HG03095 (cell line): Measurements from ENCODE around the gene SLC37A1.
A peak's percentile ranks its signal among the peaks of the same experiment; 100 is the strongest.

Experiments used
- ATAC-seq: cut with Tn5 transposase; IDR thresholded peaks from one replicate; pipeline ENCODE4 v1.9.1; 2021; ENCODE audit warnings: moderate library complexity; ENCODE audit not compliant: unreplicated experiment

SLC37A1 gene

DNA sequence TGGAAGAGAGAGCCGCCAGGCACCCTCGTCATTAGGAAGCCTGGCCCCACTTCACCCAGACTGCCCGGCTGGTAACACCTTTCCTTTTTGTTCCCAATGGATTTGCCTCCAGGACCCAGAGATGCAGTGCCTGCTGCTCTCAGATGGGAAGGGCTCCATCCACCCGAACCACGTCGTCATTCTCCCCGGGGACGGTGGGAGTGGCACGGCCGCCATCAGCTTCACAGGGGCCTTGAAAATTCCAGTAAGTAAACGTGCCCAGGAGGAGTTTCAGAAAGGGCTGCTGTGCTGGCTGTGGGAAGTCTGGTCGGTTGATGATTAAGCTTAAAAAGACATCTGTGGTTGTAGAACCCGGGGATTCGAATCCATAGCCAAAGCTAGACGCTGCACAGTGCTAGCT, 45.2 kb downstream of the SLC37A1 start:
- no peak for ATAC-seq

DNA sequence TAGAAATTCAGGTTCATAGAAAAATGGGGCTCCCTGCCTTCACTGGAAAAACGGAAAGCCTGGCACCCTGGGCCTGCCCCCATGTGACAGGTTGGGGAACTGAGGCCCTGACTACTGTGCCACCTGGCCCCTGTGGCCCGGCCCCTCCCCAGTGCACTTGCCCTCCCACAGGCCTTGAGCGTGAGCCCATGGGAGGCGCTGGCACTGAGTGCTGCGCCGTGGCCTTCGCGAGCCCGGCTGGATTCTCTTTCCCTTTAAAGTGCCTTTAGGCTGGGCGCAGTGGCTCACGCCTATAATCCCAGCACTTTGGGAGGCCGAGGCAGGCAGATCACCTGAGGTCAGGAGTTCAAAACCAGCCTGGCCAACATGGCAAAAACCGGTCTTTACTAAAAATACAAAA, 45.7 kb downstream of the SLC37A1 start:
- ATAC-seq: no peak

DNA sequence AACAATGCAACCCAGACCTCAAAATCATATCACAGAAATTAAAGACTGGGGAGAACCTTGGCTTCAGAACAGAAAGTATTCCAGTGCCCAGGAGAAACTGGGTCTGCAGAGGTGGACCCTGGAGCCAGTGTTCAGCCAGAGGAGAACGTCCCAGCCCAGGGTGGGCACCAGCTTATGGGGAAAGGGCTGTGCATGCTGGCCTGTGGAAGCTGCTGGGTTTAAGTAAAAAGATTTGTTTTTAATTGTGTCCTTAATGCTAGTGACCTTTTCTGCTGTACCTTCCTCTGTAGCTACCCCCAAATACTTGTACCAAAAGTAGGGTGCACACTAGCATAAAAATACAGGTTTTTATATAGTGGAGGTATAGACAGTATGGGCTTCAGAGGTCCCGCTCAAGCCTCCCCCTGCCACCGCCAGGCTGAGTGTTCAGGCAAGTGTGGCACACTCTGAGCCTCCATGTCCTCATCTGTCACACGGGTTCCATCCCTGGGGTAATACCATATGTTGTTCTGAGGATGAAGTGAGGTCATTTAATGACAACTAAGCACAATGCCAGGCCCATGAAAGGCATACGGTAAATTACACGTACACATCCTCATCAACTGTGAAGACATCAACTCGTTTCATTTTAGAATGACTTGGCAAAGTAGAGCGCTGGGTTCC, 47.0 kb downstream of the SLC37A1 start:
- ATAC-seq: no peak

DNA sequence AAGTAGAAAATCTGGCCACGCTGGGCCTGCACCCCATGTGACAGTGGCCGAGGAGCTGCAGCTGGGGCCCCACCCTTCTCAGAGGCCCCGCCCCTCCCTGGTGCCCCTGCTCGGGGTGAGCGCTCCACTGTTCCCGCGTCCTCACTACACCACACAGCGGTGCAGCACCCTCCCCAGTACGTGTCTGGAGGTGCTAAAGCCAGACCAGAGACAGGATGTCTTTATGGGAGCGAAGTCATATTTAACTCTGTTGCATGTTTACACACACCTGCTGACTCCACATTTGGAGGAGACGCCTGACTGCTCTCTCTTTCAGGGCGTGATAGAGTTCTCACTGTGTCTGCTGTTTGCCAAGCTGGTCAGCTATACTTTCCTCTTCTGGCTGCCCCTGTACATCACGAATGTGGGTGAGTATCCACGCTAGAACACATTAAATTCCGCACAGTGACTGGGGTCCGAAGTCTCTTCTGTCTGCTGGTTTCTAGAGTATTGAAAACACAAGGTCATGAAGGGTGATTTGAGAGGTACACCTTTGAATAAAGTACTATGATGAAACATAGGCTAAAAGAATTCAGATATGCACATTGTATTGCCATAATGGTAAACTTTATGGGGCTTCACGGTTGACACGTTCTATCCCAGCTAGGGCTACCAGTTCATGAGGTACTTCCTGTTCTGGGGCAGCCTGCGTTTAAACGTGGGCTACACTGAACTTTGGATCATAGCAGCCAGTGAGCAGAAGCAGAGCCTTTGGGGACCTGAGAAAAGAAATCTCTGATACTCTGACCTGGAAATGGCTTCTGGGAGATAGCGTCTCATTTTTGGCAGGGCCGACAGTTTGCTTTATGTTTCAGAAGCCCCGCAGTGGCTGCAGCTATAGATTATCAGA, 48.4 kb downstream of the SLC37A1 start:
- peak; percentile 65 for ATAC-seq

DNA sequence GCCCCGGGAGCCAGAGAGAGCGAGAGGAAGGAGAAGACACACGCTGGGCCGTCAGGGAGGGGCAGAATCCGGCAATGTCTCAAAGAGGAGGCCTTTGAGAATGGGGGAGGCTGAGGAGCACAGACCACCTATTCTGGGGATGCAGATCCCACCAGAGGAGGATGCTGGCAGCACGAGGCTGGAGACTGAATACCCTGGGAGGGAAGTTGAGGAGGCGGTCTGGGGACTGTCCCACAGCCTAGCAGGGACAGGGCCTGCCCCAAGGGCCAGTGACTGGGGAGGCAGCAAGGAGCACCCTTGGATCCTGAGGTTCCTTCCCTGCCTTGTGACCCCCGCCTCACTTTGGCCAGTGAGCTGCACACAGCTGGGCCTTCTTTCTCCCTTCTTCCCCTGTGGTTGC, 49.2 kb downstream of the SLC37A1 start:
- ATAC-seq: no peak

DNA sequence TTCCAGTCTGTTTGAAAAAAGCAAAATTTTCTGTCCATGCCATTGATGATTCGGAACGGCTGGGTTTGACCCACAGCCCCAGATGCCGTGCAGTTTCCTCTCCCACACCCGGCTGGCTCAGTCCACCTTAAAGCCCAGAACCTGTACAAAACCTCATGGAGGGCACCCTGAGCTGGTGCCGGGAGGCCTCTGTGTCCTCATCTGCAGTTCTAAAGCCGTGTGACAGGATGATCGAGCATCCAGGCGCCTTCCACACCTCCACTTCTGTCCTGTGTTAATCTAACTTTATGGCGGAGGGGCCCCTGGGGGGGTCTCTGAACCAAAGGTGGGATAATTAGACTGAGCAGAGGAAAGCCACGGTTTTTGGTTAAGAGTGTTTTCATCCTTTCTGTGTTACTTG, 49.6 kb downstream of the SLC37A1 start:
- no peak for ATAC-seq

DNA sequence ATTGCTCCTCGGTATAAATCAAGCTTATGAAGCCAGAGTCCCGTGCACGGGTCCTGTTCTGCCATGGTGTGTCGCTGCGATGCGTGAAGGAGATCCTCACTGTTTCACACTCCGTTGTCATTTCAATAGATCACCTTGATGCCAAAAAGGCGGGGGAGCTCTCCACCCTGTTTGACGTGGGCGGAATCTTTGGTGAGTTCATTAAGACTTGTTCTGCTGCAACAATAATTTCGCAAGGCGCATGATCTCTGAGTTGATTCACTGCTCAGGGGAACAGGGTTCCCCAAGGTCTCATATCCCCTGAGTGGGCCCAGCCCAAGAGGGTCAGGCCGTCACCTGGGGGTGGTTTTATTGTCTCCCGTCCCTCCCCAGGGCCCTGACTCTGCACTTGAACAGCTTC, 50.0 kb downstream of the SLC37A1 start:
- ATAC-seq: no peak

DNA sequence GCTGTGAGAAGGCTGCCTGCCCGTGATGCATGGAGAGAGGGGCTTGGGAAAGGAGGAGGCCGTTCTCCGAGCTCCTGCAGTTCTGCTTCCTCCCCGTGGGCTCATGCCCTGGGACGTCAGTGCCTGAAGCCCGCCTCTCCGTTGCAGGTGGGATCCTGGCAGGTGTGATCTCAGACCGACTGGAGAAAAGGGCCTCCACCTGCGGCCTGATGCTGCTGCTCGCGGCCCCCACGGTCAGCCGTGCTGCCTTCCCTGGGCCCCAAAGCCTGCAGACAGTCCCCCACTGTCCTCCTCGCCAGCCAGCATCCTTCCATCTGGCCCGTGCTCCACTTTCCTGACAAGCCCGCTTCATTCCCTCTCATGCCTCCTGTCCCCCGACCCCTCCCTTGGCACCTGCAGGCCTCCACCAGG, 50.9 kb downstream of the SLC37A1 start:
- ATAC-seq: no peak

DNA sequence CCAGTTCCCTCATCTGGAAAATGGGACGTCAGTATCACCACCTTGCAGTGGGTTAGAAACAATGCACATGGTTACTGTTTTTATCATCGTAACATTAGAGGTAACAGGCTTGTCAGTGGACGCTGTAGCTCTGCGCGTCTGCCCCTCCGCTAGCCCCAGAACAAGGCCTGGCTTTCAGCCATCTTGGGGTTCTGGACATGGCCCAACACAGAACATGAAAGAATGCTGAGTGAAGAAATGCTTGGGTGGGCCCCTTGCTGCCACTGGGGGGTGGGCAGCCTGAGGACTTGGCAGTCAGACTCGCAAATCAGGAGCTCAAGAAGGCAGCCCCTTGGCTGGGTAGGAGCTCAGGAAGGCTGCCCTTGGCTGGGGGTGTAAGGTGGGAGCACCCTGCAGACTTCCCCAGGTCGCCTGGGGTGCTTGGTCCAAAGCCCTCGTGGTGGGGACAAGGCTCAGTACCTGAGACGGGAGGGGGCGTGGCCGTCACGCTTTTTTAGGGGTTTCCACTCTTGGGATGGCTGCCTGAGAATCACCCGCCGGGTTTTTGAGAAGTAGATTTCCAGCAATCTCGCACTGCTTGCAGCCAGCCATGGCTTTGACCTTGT, 51.7 kb downstream of the SLC37A1 start:
- no peak for ATAC-seq

DNA sequence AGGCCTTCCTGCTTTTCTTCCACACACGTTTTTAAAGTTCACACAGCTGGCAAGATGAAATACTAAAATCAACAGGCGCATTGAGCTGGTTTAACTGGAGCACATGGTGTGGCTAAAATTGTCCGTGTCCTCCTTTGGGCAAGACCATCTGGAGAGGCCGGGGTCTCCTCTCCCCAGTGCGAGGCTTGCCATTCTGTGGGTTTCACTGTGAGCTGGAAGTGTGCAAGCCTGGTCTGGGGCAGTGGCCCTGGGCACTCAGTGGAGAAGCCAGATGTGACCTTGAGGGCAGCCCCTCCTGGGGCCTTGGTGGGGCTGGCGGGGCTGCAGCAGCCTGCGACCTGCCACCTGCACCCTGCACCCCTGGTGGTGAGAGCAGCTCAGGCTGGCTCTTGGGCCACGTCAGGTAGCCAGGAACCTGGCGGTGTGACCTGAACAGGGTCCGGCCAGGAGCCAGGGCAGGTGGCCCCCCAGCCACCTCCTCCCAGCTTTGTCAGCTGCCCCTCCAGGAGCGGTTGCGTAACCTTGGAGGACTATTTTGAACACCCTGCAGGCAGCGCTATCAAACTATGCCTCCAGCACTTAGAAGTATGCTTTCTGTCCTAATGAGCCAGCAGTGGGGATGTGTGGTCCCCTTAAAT, 52.4 kb downstream of the SLC37A1 start:
- ATAC-seq: no peak

DNA sequence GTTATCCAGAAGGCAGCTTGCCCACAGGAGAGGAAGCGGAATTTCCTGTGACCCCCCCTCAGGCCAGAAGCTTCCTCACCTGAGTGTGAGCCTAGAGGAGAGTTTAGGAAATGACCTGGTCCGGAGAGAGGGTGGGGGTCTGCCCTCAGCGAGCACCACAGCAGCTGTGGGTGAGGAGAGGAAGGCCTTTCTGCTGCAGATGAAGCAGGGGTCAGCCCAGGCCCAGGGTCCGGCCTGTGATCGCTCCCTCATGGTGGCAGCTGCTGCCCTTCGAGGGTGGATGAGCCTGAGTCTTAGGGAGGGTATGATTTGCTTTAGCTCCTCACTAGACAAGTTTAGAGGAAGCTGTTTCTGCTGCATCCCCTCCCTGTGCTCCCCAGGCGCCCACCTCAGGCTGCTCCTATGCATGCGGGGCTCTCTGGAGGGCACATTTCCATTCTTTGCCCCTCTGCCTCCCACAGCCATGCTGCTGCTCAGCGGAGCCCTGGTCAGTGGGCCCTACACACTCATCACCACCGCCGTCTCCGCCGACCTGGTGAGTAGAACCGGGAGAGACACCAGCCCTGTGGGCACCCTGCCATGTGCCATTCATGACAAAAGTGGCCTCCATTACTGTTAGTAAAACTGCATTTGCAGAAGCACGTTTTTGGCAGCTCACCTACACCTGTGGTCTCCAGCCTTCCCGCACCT, 53.0 kb downstream of the SLC37A1 start:
- no peak for ATAC-seq

DNA sequence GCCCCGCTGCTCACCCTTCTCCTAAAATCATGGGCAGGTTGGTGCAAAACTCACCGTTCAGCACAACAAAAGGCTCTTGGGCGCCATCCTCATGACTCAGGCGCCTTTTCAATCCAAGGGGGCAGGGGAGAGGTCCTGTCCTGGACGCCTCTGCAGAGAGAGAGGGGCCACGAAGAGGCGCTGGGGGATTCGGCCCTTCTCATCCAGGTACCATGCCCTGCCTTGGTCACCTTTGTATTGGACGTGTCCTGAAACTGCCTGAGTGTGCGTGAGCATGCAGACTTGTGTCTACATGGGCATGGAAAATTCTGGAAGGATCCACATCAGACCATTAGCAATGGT, 53.5 kb downstream of the SLC37A1 start:
- no peak for ATAC-seq

DNA sequence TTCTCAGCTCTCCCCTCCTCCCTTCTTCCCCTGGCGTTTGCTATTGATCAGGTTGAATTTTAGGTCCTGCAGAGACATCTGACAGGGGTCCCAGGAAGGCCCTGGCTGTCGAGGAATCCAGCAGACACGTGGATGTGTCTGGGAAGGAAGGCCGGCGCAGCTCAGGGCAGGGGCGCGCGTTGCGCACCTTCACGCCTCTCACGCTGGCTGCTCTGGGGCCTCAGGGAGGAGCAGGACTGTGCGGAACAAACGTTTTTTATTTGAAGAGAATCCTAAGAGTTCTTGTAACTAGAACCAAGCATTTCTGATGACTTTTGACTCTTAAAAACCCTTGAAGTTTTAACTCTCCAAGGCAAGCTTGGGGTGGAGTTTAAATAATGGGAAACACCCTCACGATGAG, 54.2 kb downstream of the SLC37A1 start:
- no peak for ATAC-seq

DNA sequence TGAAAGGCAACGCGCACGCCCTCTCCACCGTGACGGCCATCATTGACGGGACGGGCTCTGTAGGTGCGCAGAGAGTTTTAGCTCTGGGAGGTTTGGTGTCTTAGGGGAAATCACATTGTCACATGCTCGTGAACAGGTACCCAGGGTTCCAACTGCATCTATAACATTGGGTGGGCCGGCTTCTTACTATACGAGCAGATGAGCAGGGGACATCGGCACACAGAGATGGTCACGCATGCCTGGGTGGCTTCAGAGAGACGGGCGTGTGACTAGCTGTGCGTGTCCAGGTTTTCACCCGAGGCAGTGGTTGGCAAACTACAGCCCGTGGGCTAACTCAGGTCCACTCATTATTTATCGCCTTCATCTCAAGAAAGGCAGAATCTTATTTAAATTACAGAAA, 54.7 kb downstream of the SLC37A1 start:
- ATAC-seq: no peak

DNA sequence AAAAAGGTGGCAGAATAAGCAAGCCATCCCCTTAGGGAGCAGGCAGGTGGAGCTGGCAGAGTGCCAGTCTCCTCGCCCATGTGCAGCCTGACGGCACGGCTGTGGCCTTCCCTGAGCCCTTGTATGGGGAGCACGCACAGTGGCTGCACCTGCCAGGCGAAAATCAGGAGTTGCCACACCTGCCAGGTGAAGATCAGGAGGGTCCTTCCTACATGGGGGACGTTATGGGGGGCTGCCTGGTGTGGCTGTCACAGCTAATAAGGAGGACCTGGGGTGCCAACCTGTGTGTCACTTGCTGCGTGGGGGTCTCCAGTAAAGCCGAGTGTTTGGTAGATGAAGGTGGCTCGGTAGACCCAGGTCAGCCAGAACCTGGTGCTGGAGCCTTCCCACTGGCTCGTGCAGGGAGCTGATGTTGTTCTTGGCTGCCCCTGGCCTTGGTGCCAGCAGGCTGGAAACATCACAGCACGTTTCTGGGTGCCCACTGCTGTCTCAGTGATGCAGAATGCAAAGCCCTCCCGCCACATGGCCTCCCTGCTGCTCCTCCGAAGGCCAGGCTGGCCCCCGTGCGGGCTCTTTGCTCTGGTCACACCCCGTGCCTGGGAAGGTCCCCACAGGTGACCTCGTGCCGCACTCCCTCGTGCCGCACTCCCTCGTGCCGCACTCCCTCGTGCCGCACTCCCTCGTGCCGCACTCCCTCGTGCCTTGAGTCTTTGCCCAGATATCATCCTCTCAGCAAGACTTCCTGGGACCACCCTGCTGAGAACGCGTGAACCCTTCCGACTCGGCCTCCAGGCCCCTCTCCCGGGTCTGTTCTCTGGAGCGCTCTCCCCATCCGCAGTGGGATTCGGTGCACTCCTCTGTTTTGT, 55.4 kb downstream of the SLC37A1 start:
- no peak for ATAC-seq

DNA sequence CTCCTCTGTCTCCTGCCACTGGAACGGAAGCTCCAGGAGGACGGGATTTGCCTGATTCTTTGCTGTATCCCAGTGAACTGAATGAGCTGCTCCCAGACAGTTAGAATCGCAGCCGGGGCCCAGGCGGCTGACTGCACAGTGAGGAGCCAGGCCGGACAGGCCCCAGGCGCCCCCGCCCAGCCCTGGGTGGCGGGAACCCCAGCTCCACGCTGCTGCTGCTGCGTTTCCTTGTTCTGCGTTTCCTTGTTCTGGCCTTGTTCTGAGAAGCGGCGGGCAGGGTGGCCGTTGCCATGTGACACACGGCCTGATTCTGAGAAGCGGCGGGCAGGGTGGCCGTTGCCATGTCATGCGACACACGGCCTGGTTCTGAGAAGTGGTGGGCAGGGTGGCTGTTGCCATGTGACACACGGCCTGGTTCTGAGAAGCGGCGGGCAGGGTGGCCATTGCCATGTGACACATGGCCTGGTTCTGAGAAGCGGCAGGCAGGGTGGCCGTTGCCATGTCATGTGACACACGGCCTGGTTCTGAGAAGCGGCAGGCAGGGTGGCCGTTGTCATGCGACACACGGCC, 56.2 kb downstream of the SLC37A1 start:
- no peak for ATAC-seq

DNA sequence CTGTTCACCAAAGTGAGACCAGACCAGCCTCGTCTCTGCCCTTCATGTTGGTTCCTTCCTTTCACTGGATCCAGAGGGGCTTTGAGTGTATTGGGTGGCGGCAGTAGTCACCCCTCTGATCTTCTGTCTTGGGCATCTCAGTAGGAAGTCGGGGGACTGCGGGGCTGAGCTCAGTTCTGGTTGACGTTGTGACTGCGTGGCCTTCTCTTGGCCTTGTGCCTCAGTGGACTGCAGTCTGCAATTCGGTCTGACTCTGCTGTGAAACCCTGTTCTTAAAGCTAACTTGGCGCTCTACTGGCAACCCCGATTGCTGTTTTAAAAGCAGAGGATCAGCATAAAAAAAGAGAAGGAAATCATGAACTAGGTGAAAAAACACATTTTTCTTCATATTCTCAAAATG, 56.7 kb downstream of the SLC37A1 start:
- no peak for ATAC-seq

DNA sequence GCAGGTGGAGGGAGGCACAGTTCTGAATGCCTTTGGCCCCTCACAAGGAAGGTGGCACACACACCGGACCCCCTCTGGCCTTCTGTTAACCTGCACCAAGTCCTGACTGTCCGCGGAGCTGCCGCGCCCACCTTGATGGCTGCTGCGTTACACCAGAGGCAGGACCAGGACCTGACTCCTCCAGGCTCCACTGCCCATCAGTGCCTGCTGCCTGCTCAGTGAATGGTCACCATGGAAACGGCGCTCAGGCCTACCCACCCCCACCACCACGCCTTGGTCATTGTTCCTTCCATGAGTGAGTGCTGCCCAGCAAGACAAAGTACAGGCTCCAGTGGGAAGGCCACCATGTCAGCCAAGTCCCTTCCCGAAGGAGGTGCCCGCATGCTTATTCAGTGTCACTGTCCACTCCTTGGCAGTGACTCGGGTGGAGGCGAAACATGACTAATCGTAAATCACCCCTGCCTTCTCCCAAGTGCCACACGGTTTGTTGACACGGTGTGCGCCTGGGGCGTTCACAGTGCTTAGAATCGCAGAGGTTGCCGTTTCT, 57.3 kb downstream of the SLC37A1 start:
- no peak for ATAC-seq

DNA sequence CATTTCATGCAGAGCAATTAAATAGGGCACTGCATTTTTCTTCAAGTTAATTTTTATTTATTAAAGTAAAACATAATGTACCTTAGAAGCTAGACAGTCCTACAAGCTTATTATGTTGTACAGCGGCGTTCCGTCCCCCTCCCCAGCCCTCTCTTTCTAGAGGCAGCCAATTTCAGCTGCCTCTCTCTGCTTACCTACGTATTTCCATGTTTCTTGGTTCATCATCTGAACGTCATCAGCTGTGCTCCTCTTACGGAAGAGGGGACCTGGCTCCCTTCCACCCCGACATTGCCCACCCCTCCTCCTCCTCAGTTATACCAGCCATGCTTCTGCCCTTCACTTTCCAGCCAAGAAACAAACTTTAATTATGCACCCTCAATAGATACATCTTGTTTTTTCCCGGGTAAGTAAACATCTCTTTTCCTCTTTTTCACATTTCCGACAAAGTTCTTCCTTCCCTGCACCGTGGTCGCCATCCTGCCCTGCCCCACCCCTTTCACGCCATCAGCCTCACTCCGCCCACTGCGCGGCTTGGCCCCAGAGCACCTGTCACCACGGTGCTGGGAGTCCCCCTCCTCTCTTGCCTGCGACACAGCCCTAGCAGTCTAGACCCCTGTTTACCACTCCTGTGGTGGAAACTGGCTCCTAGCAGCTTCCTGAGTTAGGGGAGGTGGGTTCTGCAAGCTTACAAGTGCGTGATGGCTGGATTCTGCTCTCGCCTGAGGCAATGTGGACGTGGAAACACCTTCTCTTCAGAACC, 57.9 kb downstream of the SLC37A1 start:
- no peak for ATAC-seq
